Measurements from ENCODE around the gene RGS16. TPM values are rescaled to one million over a fixed set of nuclear protein-coding genes. Genes with fewer than 3 reads are reported as not detected.

The RGS16 gene
- total and polyA plus RNA-seq, 9 of the 15 experiments (the other 6 are each of a cell fraction or from before 2014, with no cell fraction given) = 0.07 to 0.55 (median 0.36) TPM

DNA sequence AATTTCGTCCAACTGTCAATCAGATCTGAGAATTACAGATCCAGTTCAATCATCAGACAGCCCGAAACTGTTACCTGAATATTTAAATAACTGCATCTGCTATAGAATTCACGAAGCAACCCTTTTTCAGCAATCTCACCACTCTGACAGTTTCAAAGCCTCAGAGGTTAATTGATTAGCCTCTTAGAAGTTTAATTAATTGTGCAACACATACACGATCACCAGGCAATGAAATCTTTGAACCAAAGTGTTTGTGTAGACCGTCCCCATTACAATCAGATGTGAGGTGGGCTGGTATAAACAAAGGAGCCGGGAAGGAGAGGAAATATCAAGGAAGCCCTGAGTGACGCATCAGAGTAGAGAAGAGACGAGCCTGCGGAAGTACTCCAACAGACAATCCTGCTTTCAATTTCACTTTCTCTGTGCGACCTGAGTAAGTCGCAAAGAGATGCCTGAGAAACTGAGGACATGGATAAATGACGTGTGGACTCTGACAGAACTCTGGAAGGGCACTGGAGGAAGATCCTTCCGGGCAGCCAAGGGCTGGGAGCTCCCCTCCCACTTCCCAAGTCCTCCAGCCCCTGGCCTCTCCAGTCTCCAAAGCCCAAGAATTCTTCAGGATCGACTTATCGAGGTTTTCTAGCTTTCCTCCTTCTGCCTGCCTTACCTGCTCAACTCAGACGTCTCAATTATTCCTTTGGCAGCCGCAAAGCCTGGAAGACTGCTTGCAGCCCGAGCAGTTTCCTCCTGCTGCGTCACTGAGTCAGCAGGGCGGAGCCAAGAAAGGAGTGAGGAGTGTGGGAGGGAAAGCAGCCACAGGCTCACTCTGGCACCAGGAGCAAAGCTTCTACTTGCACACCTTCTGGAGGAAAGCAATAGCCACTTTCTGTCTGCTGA lies 15.4 kb downstream of the RGS16 start, which contains the start of gene RNASEL (continued):
- TF ChIP-seq, protein P1, sequence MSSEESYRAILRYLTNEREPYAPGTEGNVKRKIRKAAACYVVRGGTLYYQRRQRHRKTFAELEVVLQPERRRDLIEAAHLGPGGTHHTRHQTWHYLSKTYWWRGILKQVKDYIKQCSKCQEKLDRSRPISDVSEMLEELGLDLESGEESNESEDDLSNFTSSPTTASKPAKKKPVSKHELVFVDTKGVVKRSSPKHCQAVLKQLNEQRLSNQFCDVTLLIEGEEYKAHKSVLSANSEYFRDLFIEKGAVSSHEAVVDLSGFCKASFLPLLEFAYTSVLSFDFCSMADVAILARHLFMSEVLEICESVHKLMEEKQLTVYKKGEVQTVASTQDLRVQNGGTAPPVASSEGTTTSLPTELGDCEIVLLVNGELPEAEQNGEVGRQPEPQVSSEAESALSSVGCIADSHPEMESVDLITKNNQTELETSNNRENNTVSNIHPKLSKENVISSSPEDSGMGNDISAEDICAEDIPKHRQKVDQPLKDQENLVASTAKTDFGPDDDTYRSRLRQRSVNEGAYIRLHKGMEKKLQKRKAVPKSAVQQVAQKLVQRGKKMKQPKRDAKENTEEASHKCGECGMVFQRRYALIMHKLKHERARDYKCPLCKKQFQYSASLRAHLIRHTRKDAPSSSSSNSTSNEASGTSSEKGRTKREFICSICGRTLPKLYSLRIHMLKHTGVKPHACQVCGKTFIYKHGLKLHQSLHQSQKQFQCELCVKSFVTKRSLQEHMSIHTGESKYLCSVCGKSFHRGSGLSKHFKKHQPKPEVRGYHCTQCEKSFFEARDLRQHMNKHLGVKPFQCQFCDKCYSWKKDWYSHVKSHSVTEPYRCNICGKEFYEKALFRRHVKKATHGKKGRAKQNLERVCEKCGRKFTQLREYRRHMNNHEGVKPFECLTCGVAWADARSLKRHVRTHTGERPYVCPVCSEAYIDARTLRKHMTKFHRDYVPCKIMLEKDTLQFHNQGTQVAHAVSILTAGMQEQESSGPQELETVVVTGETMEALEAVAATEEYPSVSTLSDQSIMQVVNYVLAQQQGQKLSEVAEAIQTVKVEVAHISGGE (CRISPR knock-in tag; IDR thresholded peaks at IDR 0.05) = 0 out of 6 replicates have a peak, but pooled peaks of 1 of the 3 experiments have one; percentile 27
- TF ChIP-seq ZNF197 (CRISPR knock-in tag; IDR thresholded peaks at IDR 0.05; ENCODE audit: low read depth) (no peak), SIN3B (IDR thresholded peaks at IDR 0.05; ENCODE audit: low read depth) (no peak), CREB1 (IDR thresholded peaks at IDR 0.05) (no peak), CREB1 (CRISPR knock-in tag; IDR thresholded peaks at IDR 0.05) (peak; percentile 44), MTA3 (IDR thresholded peaks at IDR 0.05; ENCODE audit: borderline replicate concordance) (peak; percentile 75; the same call in 1 of the 2 replicates), ZSCAN29 (IDR thresholded peaks at IDR 0.05) (0 out of 2 replicates have a peak, but pooled peaks have one; percentile 63), FOSL1 (tag; conservative IDR thresholded peaks at IDR 0.05) (peak; percentile 56; the same call in 1 of the 2 replicates), GABPA (tag; conservative IDR thresholded peaks at IDR 0.05; ENCODE audit: low read depth) (peak; percentile 67), SRSF7 (optimal IDR thresholded peaks at IDR 0.05; ENCODE audit: low read depth, low read length) (no peak)
- TF ChIP-seq, protein P2, sequence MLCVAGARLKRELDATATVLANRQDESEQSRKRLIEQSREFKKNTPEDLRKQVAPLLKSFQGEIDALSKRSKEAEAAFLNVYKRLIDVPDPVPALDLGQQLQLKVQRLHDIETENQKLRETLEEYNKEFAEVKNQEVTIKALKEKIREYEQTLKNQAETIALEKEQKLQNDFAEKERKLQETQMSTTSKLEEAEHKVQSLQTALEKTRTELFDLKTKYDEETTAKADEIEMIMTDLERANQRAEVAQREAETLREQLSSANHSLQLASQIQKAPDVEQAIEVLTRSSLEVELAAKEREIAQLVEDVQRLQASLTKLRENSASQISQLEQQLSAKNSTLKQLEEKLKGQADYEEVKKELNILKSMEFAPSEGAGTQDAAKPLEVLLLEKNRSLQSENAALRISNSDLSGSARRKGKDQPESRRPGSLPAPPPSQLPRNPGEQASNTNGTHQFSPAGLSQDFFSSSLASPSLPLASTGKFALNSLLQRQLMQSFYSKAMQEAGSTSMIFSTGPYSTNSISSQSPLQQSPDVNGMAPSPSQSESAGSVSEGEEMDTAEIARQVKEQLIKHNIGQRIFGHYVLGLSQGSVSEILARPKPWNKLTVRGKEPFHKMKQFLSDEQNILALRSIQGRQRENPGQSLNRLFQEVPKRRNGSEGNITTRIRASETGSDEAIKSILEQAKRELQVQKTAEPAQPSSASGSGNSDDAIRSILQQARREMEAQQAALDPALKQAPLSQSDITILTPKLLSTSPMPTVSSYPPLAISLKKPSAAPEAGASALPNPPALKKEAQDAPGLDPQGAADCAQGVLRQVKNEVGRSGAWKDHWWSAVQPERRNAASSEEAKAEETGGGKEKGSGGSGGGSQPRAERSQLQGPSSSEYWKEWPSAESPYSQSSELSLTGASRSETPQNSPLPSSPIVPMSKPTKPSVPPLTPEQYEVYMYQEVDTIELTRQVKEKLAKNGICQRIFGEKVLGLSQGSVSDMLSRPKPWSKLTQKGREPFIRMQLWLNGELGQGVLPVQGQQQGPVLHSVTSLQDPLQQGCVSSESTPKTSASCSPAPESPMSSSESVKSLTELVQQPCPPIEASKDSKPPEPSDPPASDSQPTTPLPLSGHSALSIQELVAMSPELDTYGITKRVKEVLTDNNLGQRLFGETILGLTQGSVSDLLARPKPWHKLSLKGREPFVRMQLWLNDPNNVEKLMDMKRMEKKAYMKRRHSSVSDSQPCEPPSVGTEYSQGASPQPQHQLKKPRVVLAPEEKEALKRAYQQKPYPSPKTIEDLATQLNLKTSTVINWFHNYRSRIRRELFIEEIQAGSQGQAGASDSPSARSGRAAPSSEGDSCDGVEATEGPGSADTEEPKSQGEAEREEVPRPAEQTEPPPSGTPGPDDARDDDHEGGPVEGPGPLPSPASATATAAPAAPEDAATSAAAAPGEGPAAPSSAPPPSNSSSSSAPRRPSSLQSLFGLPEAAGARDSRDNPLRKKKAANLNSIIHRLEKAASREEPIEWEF (CRISPR knock-in tag; IDR thresholded peaks at IDR 0.05) = no peak
- TF ChIP-seq, protein P3, sequence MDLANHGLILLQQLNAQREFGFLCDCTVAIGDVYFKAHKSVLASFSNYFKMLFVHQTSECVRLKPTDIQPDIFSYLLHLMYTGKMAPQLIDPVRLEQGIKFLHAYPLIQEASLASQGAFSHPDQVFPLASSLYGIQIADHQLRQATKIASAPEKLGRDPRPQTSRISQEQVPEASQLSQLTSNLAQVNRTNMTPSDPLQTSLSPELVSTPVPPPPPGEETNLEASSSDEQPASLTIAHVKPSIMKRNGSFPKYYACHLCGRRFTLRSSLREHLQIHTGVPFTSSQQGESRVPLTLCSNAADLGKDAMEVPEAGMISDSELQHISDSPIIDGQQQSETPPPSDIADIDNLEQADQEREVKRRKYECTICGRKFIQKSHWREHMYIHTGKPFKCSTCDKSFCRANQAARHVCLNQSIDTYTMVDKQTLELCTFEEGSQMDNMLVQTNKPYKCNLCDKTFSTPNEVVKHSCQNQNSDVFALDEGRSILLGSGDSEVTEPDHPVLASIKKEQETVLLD (IDR thresholded peaks at IDR 0.05) = no peak
- TF ChIP-seq, protein P4, sequence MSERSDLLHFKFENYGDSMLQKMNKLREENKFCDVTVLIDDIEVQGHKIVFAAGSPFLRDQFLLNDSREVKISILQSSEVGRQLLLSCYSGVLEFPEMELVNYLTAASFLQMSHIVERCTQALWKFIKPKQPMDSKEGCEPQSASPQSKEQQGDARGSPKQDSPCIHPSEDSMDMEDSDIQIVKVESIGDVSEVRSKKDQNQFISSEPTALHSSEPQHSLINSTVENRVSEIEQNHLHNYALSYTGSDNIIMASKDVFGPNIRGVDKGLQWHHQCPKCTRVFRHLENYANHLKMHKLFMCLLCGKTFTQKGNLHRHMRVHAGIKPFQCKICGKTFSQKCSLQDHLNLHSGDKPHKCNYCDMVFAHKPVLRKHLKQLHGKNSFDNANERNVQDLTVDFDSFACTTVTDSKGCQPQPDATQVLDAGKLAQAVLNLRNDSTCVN (CRISPR knock-in tag; IDR thresholded peaks at IDR 0.05) = peak; percentile 26; the same call in 1 of the 2 replicates

Data from K562 (cell line).